CD4-positive, alpha-beta T cell (primary cell): Measurements from ENCODE around the gene FBXO44. TPM values are rescaled to one million over a fixed set of nuclear protein-coding genes. Genes with fewer than 3 reads are reported as not detected.
A peak's percentile ranks its signal among the peaks of the same experiment; 100 is the strongest.

Experiments
- ATAC-seq: fragments of 200-7000 bp; cut with Tn5 transposase; one replicate; pipeline ENCODE4 v1.10.0; 2022; ENCODE audit warnings: mild to moderate bottlenecking; ENCODE audit not compliant: poor library complexity
- CTCF ChIA-PET: fragments of 350-600 bp; sonication (Branson Sonifier 250); formaldehyde crosslinking; loops from one replicate; lab custom pipeline; 2021; ENCODE audit warnings: antibody characterized with exemption, inconsistent platforms; lab: Charles Lee
- POLR2A ChIA-PET: fragments of 350-600 bp; sonication (Branson Sonifier 250); formaldehyde crosslinking; loops from one replicate; lab custom pipeline; 2021; ENCODE audit warnings: antibody characterized with exemption, inconsistent platforms; lab: Charles Lee
- DNase-seq, 14 experiments: peaks; one replicate each; pipeline ENCODE4 v3.0.0-alpha.2; 2013 to 2020; ENCODE audit warnings: mixed read lengths in 2 of 14
- H3K27ac ChIP-seq, 2 donors: one replicate each; pipeline versions ENCODE4 v1.5.1 to v1.7.0; 2013; ENCODE audit warnings: low read length in 2 of 2, low read depth in 1 of 2, mild to moderate bottlenecking in 1 of 2
- H3K27me3 ChIP-seq, 2 experiments: 1 replicate in 1 of 2; 2 replicates in 1 of 2; pipeline versions ENCODE4 v1.6.1 to v1.7.0; 2013; ENCODE audit warnings: low read length in 2 of 2, control low read depth in 1 of 2, mild to moderate bottlenecking in 1 of 2, moderate library complexity in 1 of 2; ENCODE audit not compliant: insufficient read depth in 2 of 2, control insufficient read depth in 1 of 2
- H3K36me3 ChIP-seq: one replicate; pipeline ENCODE4 v1.6.1; 2013; ENCODE audit warnings: low read length, control low read depth; ENCODE audit not compliant: insufficient read depth
- H3K4me1 ChIP-seq: one replicate; pipeline ENCODE4 v1.6.1; 2013; ENCODE audit warnings: low read length, control low read depth; ENCODE audit not compliant: insufficient read depth
- H3K4me3 ChIP-seq: one replicate; pipeline ENCODE4 v1.5.1; 2013; ENCODE audit warnings: mild to moderate bottlenecking, low read length, moderate library complexity
- H3K9me3 ChIP-seq, 2 experiments: 1 replicate in 1 of 2; 2 replicates in 1 of 2; pipeline versions ENCODE4 v1.6.1 to v1.7.0; 2013; ENCODE audit warnings: low read length in 2 of 2, mild to moderate bottlenecking in 2 of 2, control low read depth in 1 of 2, moderate library complexity in 1 of 2; ENCODE audit not compliant: control insufficient read depth in 1 of 2, insufficient read depth in 1 of 2
- H3K27ac Mint-ChIP-seq: one replicate; pipeline ENCODE4 v1.8.0; 2020; ENCODE audit warnings: mixed read lengths
- H3K27me3 Mint-ChIP-seq: one replicate; pipeline ENCODE4 v1.8.0; 2021; ENCODE audit warnings: mixed read lengths
- H3K36me3 Mint-ChIP-seq: one replicate; pipeline ENCODE4 v1.8.0; 2021; ENCODE audit warnings: low read depth, mixed read lengths
- H3K4me1 Mint-ChIP-seq: one replicate; pipeline ENCODE4 v1.8.0; 2021; ENCODE audit warnings: low read depth, mixed read lengths
- H3K4me3 Mint-ChIP-seq: one replicate; pipeline ENCODE4 v1.8.0; 2020; ENCODE audit warnings: mild to moderate bottlenecking, mixed read lengths
- H3K9me3 Mint-ChIP-seq: one replicate; pipeline ENCODE4 v1.8.0; 2020; ENCODE audit warnings: mixed read lengths
- intact Hi-C, 2 experiments: fragments of 100-400 bp; cut with DNase I in 1 of 2; cut with micrococcal nuclease in 1 of 2; formaldehyde crosslinking; loops; one replicate each; pipeline versions ENCODE4 v1.15.1 to v1.9.0; 2023 to 2025; cut with DNase I, micrococcal nuclease
- total RNA-seq, 174 experiments: library from RNA in 2 of 174; stranded (reverse) in 2 of 174; gene quantifications; one replicate each; pipeline ENCODE4 v1.2.3 and lab custom pipeline; 2021 to 2026
- TF ChIP-seq, protein P1 (sequence below): fragments of 200-600 bp; IDR thresholded peaks from one replicate; pipeline ENCODE4 v1.8.0; 2022; ENCODE audit warnings: antibody characterized with exemption, mild to moderate bottlenecking

FBXO44 gene
- total RNA-seq, 2 experiments from 2014 or later = 44.9 to 48.4 TPM

DNA sequence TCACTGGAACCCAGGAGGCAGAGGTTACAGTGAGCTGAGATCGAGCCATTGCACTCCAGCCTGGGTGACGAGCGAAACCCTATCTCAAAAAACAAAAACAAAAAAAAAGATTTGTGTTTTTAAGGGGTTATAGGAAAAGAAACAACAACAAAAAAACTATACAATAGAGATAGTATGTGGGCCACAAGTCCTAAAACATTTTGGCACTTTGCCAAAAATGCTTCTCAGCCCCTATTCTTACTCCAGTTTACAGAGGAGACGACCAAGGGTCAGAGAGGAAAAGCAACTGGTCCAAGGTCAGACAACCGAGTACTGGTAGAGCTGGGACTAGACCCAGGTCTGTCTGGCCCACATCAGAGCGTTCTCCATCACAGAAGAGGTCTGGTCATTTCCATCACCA is 3.0 kb downstream of the FBXO44 start:
- no peaks in the 10 kb centered on the region for H3K27me3 Mint-ChIP-seq
- ATAC-seq (no peak), DNase-seq (no peak)
- intact Hi-C loops = no loop called here
- no peaks in the 10 kb centered on the region for H3K9me3 Mint-ChIP-seq
- H3K36me3 ChIP-seq = peaks cover 39% of the 10 kb centered on the region
- peaks cover 17% of the 10 kb centered on the region for H3K4me1 Mint-ChIP-seq
- H3K4me3 ChIP-seq = no peak overlapping the region
- no peak overlapping the region for H3K4me3 Mint-ChIP-seq
- H3K36me3 Mint-ChIP-seq = peaks cover 54% of the 10 kb centered on the region
- ChIA-PET CTCF (interaction anchor here (0.8 kb wide), 1 partner anchor 62 kb away, joined by 3 read pairs; no protein-coding TSS in a partner anchor), POLR2A (interaction anchor here (0.8 kb wide), 1 partner anchor 10 kb away, joined by 3 read pairs; no protein-coding TSS in a partner anchor)
- H3K9me3 ChIP-seq = no peaks in the 10 kb centered on the region
- no peak overlapping the region for H3K27ac Mint-ChIP-seq
- H3K27ac ChIP-seq = no peak overlapping the region
- no peaks in the 10 kb centered on the region for H3K27me3 ChIP-seq
- H3K4me1 ChIP-seq = peaks cover 26% of the 10 kb centered on the region
- TF ChIP-seq, protein P1, sequence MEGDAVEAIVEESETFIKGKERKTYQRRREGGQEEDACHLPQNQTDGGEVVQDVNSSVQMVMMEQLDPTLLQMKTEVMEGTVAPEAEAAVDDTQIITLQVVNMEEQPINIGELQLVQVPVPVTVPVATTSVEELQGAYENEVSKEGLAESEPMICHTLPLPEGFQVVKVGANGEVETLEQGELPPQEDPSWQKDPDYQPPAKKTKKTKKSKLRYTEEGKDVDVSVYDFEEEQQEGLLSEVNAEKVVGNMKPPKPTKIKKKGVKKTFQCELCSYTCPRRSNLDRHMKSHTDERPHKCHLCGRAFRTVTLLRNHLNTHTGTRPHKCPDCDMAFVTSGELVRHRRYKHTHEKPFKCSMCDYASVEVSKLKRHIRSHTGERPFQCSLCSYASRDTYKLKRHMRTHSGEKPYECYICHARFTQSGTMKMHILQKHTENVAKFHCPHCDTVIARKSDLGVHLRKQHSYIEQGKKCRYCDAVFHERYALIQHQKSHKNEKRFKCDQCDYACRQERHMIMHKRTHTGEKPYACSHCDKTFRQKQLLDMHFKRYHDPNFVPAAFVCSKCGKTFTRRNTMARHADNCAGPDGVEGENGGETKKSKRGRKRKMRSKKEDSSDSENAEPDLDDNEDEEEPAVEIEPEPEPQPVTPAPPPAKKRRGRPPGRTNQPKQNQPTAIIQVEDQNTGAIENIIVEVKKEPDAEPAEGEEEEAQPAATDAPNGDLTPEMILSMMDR = no peak

DNA sequence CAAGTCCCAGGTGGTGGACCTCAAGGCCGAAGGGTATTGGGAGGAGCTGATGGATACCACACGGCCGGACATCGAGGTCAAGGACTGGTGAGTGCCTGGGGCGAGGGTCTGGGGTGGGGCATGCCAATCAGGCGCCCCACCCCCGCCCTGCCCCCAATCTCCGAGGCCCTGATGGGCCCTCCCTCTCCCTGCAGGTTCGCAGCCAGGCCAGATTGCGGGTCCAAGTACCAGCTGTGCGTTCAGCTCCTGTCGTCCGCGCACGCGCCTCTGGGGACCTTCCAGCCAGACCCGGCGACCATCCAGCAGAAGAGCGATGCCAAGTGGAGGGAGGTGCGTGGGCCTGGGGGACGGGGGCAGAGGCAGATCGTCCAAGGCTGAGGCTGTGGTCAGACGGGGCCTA is 3.9 kb downstream of the FBXO44 start:
- intact Hi-C loops = no loop called here
- TF ChIP-seq, protein P1 = no peak
- POLR2A ChIA-PET = interaction anchor here (1.1 to 1.2 kb wide), 2 partner anchors 15 to 396 kb away, joined by 3 to 4 read pairs; partner anchors contain the start of gene MTOR

DNA sequence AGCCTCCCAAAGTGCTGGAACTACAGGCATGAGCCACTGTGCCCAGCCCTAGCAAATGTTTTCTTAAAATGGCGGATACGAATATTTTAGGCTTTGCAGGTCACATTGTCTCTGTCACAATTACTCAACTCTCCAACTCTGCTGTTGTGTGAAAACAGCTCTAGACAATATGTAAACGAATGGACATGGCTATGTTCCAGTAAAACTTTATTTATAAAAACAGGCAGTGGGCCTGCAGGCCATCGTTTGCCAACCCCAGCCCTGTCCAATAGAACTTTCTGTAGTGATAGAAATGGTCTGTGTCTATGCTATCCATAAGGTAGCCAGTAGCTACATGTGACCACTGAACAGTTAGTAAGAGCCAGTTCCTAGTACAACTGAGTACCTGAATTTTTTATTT is 5.1 kb downstream of the FBXO44 start:
- ChIA-PET CTCF (interaction anchor here (1.0 to 2.7 kb wide), 3 partner anchors 10 to 60 kb away, joined by 3 to 6 read pairs (median 5); no protein-coding TSS in a partner anchor), POLR2A (interaction anchor here (1.2 kb wide), 1 partner anchor 14 kb away, joined by 4 read pairs; no protein-coding TSS in a partner anchor)
- peaks cover 57% of the 10 kb centered on the region for H3K36me3 Mint-ChIP-seq
- intact Hi-C loops = no loop called here
- H3K4me3 Mint-ChIP-seq = peak overlapping the region; percentile 25
- H3K4me1 Mint-ChIP-seq = peaks cover 11% of the 10 kb centered on the region
- Histone ChIP-seq H3K27me3 (no peaks in the 10 kb centered on the region), H3K27ac (no peak overlapping the region), H3K9me3 (no peaks in the 10 kb centered on the region), H3K4me1 (peaks cover 29% of the 10 kb centered on the region), H3K4me3 (no peak overlapping the region), H3K36me3 (peaks cover 39% of the 10 kb centered on the region)
- ATAC-seq = no peak
- H3K9me3 Mint-ChIP-seq = no peaks in the 10 kb centered on the region
- H3K27me3 Mint-ChIP-seq = no peaks in the 10 kb centered on the region
- H3K27ac Mint-ChIP-seq = no peak overlapping the region
- DNase-seq = no peak
- TF ChIP-seq, protein P1 = no peak

More for the DNA sequence above, 3.9 kb downstream of the FBXO44 start:
- Histone ChIP-seq H3K36me3 (peaks cover 39% of the 10 kb centered on the region), H3K4me1 (peaks cover 30% of the 10 kb centered on the region), H3K9me3 (no peaks in the 10 kb centered on the region), H3K27me3 (no peaks in the 10 kb centered on the region), H3K27ac (no peak overlapping the region), H3K4me3 (no peak overlapping the region)
- CTCF ChIA-PET = interaction anchor here (1.6 kb wide), 1 partner anchor 13 kb away, joined by 5 read pairs; no protein-coding TSS in a partner anchor
- H3K27me3 Mint-ChIP-seq = no peaks in the 10 kb centered on the region
- ATAC-seq (no peak), DNase-seq (no peak)
- no peaks in the 10 kb centered on the region for H3K9me3 Mint-ChIP-seq
- H3K4me3 Mint-ChIP-seq = no peak overlapping the region
- peaks cover 54% of the 10 kb centered on the region for H3K36me3 Mint-ChIP-seq
- H3K4me1 Mint-ChIP-seq = peaks cover 11% of the 10 kb centered on the region
- no peak overlapping the region for H3K27ac Mint-ChIP-seq
